ENCODE data around the gene ZNF148.

The ZNF148 gene

DNA sequence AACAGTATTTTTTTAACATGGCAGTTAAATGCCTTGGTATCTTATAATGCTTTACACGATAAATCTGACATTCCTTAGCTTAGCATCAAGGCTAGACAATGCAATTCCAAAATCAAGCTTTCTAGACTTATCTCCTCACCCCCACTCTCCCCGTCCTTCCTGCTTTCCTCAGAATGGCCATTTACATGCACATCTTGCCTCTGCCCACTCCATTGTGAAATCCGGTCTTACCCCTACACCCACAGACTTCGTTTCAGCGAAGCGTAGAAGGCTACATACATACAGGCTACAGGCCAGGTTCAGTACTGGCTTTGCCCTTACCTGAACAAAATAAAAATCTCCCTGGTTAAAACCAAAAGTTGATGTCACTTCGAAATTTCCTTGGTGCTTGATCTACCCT, 104.0 kb downstream of the ZNF148 start:
- DNase-seq = no peak

DNA sequence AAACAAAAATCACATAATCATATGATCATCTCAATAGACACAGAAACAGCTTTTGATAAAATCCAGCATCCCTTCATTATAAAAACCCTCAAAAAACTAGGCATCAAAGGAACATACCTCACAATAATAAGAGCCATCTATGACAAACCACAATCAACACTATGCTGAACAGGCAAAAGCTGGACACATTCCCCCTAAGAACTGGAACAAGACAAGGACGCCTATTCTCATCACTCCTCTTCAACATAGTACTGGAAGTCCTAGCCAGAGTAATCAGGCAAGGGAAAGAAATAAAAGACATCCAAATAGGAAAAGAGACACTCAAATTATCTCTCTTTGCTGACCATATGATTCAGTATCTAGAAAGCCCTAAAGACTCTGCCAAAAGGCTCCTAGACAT, 107.7 kb downstream of the ZNF148 start:
- no peak for DNase-seq

DNA sequence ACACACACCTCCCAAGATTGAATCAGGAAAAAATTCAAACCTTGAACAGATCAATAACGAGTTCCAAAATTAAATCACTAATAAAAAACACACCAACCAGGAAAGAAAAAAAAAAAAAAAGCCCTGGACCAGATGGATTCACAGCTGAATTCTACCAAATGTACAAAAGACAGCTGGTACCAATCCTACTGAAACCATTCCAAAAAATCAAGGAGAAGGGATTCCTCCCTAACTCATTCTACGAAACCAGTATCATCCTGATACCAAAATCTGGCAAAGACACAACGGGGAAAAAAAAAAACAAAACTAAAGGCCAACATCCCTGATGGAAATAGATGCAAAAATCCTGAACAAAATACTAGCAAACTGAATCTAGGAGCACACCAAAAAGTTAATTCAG, 108.2 kb downstream of the ZNF148 start:
- DNase-seq = no peak

DNA sequence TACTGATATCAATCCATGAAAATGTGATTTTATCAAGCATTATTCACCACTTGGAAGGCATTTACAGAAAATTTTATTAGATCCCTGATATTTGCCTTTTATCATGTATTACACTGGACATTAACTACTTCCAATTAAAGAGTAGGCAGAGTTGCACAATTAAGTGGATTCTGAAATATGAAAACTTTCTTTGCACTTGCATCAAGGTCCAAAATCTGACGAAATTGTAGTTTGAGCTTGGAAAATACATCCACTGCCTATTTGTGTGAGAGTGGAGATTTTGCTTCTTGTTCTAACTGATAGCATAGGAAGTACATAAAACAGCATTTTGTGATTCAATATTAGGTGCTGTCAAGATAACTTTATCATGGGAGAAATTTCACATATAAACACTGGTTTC, 113.0 kb downstream of the ZNF148 start:
- no peak for DNase-seq

DNA sequence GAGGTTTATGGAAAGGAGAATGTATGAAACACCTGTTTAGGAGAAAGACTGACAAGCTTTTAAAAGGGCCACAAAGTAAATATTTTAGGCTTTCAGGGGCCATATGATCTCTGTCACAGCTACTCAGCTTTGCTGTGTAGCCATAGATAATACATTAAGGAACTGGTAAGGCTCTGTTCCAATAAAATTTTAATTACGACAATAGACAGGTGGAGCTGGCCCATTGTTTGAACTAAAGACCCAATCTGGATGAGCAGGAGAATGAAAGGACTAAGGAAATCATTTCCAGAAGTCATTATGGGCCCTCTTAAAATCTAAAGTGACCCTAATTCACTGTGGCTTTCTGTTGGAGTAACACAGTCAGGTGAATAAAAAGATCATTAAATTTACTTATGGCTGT, 114.1 kb downstream of the ZNF148 start:
- DNase-seq = peak; percentile 59

DNA sequence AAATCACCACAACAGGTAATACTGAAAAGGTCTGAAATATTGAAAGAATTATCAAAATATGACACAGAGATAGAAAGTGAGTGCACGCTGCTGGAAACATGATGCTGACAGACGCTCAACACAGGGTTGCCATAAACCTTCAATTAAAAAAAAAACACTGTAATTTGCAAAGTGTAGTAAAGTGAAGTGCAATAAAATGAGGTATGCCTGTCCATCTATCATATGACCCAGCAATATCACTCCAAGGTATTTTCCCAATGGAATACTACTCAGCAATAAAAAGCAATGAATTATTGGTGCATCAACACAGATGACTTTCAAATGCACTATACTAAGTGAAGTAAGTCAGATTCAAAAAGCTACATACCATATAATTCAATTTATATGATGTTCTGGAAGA, 115.0 kb downstream of the ZNF148 start:
- no peak for DNase-seq

DNA sequence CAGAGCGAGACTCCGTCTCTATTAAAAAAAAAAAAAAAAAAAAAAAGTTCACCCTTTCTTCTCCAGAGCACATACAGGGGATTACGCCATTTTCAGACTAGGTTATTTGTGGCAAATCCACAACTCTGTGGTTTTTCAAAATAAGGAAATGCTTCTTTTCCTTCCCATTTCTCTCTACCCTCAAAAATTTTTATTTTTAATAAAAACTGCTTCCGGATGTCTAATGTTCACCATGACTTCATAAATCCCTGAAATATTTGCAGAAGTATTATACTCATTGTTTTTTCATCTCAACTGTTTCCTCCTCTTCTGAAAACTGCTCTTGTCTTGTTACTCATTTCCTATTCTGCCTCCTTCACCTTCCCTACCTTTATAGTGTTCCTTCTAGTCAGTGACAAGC, 117.6 kb downstream of the ZNF148 start:
- DNase-seq = no peak

DNA sequence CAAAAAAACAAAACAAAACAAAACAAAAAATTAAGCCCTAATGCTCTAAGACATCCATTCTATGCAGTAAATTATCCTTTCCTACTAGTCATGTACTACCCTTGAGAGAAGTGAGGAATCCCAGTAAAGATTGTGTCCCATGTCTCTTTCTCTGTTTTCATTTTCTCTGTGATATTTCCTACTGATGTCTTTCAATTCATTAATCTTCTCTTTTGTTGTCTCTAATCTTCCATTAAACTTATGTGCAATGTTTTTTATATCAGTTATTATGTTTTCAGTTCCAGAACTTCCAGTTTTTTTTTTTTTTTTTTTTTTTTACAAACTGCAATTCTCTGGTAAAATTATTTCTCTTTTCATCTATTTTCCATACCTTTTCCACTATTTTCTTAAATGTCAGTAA, 118.5 kb downstream of the ZNF148 start:
- no peak for DNase-seq

DNA sequence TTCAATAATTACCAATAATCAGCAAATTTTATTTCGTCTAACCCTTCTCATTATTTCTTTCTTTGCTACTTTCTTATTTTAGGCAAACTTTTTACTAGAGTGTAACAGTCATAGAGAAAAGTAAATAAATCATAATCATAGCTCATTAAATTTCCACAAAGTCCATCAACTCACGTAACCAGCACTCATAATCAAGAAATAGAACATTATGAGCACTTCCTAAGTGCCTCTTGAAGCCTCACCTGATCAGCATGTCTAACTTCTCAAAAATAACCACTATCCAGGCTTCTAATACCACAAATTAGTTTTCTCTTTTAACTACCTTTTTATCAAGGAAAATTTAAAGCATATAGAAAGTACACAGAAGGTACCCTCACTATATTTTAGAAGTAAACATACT, 124.2 kb downstream of the ZNF148 start:
- DNase-seq = no peak

DNA sequence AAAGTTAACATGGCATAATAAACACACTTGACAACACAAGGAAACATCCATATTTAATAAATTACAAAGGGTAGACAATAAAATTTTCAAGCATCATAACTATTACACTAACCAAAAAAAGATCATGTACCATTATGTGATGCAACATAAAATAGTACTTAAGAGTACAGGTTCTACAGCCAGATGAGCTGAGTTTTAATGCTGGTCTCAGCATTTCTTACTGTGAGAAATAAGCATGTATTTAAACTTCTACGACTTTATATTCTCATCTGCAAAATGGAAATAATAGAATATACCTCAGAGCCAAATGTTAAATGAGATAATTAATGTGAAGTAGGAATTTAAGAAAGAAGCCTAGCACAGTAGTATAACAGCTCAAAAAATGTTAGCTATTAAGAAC, 128.9 kb downstream of the ZNF148 start:
- no peak for DNase-seq

DNA sequence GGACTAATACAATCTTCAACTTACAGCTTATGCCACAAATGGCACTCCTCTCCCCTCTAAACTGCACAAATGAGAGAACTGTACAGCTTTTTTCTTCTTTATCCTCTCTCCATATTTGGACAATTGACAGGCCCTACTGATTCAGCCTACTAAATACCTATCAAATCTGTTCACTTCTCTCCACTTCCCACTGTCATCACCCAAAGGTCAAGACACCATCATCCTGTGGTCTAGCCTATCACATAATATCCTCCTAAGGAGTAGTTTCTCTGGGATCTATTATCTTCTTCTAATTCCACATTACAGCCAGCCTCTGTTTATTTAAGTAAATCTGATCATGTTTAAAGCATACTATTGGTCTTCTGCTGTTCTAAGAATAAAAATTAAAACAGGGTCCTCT, 129.6 kb downstream of the ZNF148 start:
- DNase-seq = no peak

DNA sequence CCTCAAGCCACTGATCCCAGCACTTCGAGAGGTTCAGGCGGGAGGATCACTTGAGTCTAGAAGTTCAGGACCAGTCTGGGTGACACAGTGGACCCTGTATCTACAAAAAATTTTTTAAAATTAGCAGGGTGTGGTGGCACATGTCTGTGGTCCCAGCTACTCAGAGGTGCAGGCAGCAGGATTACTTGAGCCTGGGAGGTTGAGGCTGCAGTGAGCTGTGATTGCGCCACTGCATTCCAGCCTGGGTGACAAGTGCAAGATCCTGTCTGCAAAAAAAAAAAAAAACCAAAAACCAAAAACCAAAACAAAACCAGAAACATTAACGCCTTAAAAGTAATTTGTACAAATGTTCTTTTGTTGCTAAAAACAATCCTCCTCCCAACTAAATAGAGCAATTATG, 134.6 kb downstream of the ZNF148 start:
- no peak for DNase-seq

DNA sequence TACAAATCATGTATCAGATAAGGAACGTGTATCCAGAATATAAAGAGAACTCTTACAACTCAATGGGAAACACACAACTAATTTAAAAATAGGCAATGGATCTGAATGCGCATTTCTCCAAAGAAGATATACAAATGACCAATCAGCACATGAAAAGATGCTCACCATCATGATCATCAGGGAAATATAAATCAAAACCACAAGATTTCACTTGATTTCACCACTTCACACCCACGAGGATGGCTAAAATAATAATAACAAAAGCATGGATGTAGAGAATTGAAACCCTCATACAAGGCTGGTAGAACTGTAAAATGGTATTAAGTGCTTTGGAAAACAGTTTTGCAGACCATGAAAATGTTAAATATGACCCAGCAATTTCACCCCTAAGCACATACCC, 135.9 kb downstream of the ZNF148 start:
- DNase-seq = no peak

DNA sequence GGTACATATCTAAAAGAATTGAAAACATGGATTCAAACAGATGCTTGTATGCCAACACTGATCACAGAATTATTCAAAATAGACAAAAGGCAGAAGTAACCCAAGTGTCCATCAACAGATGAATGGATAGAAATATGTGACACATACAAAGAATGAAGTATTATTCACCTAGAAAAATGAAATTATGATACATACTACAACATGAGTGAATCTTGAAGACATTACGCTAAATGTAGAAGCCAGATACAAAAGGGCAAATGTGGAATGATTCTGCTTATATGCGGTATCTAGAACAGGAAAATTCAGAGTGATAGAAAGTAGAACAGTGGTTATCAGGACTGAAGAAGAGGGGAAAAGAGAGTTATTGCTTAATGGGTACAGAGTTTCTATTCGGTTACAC, 136.4 kb downstream of the ZNF148 start:
- no peak for DNase-seq

DNA sequence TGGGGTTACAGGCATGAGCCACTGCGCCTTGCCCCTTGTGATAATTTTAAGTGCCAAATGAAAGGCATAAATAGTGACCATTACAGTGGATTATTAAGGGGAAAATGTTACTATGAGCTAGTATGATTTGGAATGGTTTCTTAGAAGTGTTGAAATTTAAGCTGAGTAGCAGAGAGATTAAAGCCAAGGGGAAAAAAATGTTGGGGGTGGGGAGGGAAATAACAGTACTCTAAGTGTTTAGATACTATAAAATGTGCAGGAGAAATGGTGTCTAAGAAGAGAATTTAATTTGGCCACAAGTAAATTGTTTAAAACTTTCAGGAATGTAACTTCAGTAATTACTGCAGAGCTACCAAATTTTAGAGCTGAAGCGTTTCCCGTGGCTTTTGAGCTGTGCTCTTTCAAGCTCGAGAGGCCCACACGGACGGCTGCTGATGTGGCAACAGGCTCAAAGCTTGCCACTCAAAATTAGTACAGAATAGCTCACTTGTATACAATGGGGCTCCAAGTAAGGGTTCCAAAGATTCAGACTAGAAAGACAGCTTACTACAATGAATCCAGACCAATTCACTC, 138.7 kb downstream of the ZNF148 start:
- DNase-seq = no peak

DNA sequence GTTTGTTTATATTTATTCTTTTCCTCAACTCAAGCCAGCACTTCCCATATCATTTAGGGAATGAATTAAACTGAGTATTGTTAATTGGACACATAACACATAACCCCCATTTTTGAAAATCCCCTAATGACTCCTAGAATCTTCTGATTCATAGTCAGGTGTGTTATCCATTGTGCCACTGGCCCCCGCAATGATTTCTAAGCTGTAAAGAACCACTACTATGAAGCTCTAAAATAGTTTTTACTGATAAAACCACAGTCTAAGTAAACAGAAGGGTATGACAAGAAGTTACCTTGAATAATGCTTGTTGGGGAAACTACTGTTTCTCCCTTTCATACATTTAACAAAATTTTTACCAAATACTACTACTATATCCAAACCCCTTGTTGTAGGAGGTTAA, 140.3 kb downstream of the ZNF148 start:
- DNase-seq = no peak

DNA sequence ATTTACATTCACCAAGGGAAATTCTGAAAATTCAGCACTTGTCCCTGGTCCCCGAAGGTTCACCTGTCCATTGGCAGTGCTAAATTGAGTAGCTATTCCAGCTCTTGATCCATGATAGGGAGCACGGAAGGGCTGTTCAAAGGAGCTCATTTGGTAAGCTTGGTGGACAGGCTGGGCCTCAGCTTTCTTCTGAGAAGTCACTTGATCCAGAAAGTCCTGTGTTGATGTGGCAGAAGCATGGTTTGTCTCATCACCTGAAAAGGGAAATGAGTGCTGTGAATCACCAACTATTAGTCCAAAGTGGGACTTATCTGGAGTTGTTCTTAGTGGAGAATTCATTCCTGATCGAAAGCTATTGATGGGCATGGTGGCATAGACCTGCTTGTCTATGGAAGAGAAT, 142.7 kb downstream of the ZNF148 start:
- no peak for DNase-seq

DNA sequence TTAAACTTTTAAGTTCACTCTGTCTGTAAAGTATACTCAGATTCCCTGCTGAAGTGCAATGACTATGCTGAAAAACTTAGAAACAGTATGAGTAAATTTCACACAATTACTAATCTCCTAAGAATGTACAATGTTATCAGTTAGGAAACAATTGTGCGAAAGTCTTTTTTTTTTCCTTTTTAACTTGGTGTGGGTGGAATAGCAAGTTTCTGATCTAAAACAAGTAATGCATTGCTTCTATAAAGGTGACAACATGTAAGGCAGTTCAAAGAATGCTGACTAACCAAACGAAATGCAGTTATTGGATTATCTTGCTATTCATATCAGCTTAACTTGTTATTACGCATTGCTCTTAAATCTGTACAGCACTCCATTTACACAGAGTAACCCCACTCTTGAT, 143.2 kb downstream of the ZNF148 start:
- DNase-seq = no peak

DNA sequence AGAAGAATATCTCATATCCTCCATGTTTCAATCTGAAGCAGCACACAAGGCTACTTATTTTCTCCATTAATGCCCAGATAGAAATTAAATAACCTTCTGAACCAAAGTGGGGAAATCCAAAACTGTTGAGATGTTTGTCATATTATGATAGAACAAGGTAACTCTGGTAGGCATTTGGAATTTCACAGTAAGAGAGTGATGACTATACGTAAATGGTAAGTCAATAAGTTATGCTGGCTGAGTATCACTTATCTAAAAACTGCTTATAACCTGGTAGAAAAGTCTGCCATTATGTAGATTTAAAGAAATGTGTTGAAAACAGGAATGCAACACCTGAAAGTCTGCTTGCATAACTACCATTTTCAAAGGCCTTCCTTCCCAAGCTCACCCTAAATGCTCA, 145.4 kb downstream of the ZNF148 start:
- no peak for DNase-seq

DNA sequence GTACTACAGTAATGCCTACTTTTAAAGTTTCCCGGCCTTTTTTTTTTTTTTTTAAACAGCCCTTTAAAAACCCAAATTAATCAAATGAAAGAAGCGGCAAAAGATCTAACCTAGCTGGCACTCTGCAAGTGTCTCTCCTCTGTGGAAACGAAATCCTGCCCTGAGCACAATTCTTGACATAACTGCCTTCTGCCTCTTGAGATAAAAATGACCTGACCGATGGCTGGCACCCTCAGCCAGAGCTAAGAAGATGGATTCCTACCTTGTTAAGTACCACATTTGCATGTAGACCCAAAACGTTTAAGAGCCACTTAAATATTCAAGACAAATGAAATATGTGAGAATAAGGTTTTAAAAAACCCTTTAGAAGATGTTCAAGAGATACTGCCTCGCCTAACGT, 146.0 kb downstream of the ZNF148 start:
- DNase-seq = no peak

DNA sequence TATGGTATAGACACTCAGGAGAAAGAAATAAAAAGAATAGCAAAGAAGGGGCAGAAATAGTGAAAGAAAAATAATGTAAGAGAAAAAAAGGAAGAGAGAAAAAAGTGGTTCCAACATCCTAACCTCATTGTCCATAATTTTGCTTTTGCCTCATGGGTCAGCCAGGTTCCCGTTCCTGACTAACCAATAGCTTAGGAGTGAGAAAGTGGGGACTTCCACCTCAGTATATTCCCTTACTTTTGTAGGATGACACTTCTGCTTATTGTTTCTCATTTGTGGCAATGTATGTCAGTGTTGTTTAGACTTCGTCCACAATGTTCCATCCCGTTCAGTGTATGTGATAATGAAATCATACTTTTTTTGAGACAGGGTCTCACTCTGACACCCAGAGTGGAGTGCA, 153.3 kb downstream of the ZNF148 start:
- no peak for DNase-seq

DNA sequence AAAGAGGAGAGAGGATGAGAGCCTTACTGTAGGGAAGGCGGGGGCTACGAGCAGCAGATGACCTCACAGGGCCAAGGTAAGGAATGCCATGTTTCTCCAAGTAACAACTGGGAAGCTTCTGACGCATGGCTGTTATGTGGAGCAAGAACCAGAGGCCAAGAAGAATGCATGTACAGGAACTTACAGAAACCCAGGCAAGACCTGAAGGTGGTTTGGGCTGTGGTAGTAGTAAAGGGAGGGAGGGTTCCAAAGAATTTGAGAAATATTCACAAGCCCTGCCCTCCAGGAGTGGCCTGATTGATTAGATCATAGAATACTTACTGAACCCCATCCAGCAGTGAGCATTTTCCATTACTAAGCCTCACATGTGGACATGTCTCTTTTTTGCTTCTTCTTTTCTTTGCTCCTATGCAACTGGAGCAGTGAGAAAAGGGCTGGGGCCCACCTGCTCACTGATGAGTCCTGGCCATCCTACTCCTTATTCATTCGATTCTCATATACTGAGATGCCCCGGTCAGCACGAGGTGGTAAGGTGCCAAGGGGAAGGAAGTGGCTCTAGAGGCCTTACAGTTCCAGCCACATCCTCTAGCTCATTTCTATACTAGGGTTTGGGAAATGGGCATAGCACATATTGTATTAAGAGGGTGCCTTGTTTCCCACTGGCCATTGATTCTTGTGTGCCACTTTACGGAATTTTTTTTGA, 154.2 kb downstream of the ZNF148 start:
- DNase-seq = no peak

DNA sequence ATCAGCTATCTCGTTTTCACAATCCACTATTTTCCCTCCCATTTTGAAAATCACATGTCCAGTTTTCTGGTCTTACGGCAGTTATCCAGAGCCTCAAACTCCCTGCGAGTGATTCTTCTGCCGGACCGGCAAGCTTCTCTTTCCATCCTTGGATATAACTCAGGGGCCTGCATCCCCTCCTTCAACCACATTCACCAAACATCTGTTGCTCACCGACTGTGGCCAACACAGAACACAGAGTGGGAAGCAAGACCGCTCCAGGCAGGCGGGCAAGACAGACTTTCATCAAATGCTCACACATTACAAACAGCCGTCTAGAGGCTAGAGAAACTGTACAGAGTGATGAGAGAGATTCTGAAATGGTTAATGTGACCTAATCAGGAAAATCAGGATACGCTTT, 154.9 kb downstream of the ZNF148 start:
- no peak for DNase-seq

DNA sequence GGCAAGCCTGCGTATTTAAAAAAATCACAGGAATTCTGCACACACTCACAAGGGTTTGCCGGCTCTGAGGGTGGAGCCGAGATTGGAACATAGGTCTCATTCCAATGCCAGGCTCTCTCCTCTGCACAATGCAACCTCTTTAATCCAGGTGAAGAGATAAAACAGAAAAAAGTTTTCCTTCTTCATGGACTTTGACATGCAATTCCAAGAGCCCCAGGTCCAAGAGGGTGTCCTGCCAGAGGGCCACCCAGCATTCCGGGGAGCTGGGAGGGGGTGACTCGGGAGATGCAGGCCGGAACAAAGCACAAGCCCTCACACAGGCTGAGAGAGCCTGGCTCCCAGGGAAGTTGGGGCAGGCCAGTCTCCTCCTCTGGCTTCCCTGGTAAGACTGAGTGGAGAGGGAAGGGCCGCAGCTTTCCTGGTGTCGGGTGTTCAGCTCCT, 155.8 kb downstream of the ZNF148 start:
- no peak for DNase-seq

DNA sequence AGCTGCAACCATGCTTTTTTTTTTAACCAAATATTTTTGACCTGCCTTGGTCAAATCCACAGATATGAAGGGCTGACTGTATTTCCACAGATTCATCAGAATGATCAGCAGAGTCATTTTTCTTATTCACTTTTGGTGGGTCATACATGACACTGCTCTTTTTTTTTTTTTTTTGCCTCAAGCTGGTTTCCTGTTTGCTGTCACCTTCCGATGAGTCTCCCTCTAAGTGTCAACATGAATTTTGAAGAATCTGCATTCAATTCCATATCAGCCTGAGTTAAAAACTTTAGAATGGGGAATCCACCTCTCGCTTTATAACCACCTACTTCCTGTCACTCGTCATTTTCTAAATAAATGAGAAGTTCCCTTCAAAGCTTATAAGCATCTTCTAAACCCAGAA, 160.4 kb downstream of the ZNF148 start:
- no peak for DNase-seq
